Spleen (tissue), 11 donors: ENCODE measurements around the gene TNFAIP2. TPM values are rescaled to one million over a fixed set of nuclear protein-coding genes. Genes with fewer than 3 reads are reported as not detected.

Source experiments
- DNase-seq: peaks from one replicate; pipeline ENCODE4 v3.0.0-alpha.2; 2020
- H3K27ac ChIP-seq, 8 donors: fragments of 200-600 bp; sonication (generic) in 7 of 8; 1 replicate in 4 of 8; 2 replicates in 4 of 8; pipeline versions ENCODE4 v1.5.0 to v1.8.0; 2016 to 2021; ENCODE audit warnings: inconsistent platforms in 4 of 8, mild to moderate bottlenecking in 4 of 8, moderate library complexity in 1 of 8
- H3K27me3 ChIP-seq, 7 donors: fragments of 200-600 bp; sonication (generic) in 6 of 7; replicated peaks in 1 of 7; 1 replicate in 4 of 7; 2 replicates in 3 of 7; pipeline versions ENCODE4 v1.5.0 to v1.8.0; 2016 to 2021; ENCODE audit warnings: inconsistent platforms in 3 of 7, mild to moderate bottlenecking in 1 of 7
- H3K36me3 ChIP-seq, 6 donors: fragments of 200-600 bp; sonication (generic) in 5 of 6; 1 replicate in 4 of 6; 2 replicates in 2 of 6; pipeline versions ENCODE4 v1.5.0 to v1.8.0; 2016 to 2021; ENCODE audit warnings: inconsistent platforms in 2 of 6
- H3K4me1 ChIP-seq, 6 donors: fragments of 200-600 bp; sonication (generic) in 5 of 6; 1 replicate in 3 of 6; 2 replicates in 3 of 6; pipeline versions ENCODE4 v1.5.0 to v1.8.0; 2016 to 2021; ENCODE audit warnings: inconsistent platforms in 3 of 6
- H3K4me3 ChIP-seq, 8 donors: fragments of 200-600 bp; sonication (generic) in 7 of 8; 1 replicate in 4 of 8; 2 replicates in 4 of 8; pipeline versions ENCODE4 v1.5.0 to v1.8.0; 2016 to 2021; ENCODE audit warnings: inconsistent platforms in 4 of 8, mild to moderate bottlenecking in 4 of 8, moderate library complexity in 2 of 8
- H3K9me3 ChIP-seq, 8 donors: fragments of 200-600 bp; sonication (generic) in 7 of 8; 1 replicate in 4 of 8; 2 replicates in 4 of 8; pipeline versions ENCODE4 v1.5.0 to v1.8.0; 2016 to 2021; ENCODE audit warnings: inconsistent platforms in 4 of 8
- CTCF ChIP-seq, 11 experiments: fragments of 200-600 bp in 7 of 11; fragments of 450-650 bp in 4 of 11; sonication (generic) in 4 of 11; IDR thresholded peaks in 8 of 11; conservative IDR thresholded peaks in 3 of 11; 1 replicate in 7 of 11; 2 replicates in 4 of 11; pipeline versions ENCODE4 v1.4.0 to v1.8.0; 2016 to 2021; ENCODE audit warnings: antibody characterized with exemption in 11 of 11, inconsistent platforms in 4 of 11, mild to moderate bottlenecking in 1 of 11
- POLR2A ChIP-seq, 3 donors: fragments of 450-650 bp; IDR thresholded peaks; one replicate each; pipeline ENCODE4 v1.5.1; 2017; ENCODE audit warnings: antibody characterized with exemption in 3 of 3, mild to moderate bottlenecking in 1 of 3
- POLR2AphosphoS5 ChIP-seq, 3 donors: sonication (generic); formaldehyde crosslinking; IDR thresholded peaks; one replicate each; pipeline ENCODE4 v1.5.1; 2017; ENCODE audit warnings: antibody characterized with exemption in 3 of 3
- WGBS, 5 donors: extraction: QIAGEN DNeasy Blood & Tissue Kit in 3 of 5; methylation state at CpG; one replicate each; pipeline versions ENCODE4 v1.1.5 to v1.1.7; 2013 to 2018; 5-methylcytosine and 5-hydroxymethylcytosine counted together
- intact Hi-C: fragments of 100-400 bp; cut with DNase I; formaldehyde crosslinking; loops from one replicate; pipeline ENCODE4 v1.15.0; 2023; ENCODE audit warnings: low total_unique reads
- polyA plus RNA-seq, 3 donors: library from polyadenylated mRNA; stranded (reverse); fragments of 200-250 nt; gene quantifications; one replicate each; pipeline ENCODE4 v1.2.1, GENCODE V29; 2013
- total RNA-seq, 7 donors: library from RNA; depleted of rRNA in 3 of 7; stranded (reverse); fragments of >200 nt in 3 of 7; fragmentation: NEBNext Ultra II Directional in 4 of 7; extraction: Animal tissue kit (Norgen Biotek cat#: 25700) in 4 of 7; gene quantifications; one replicate each; pipeline versions ENCODE4 v1.1.0 to v1.2.1, GENCODE V29; 2016 to 2021
- donor health status: healthy with polysubstance abuse.
- donor health status: DM: no; HTN: no; CAD: no; lungs with moderate emphysema.
- donor health status: DM: no; HTN: no; CAD: no.
- donor health status: Bipolar disorder and iron deficiency.
- donor health status: healthy.
- donor health status: DM: no; HTN: no; CAD: no.
- donor health status: DM: yes; HTN: yes; CAD: no.

Gene TNFAIP2
- total and polyA plus RNA-seq, 10 donors: 90.2 to 410 (median 268) TPM

- H3K4me3 ChIP-seq: no peak overlapping the region
- peaks cover 0 to 53% (median 0%) of the 10 kb centered on the region in 7 donors for H3K27me3 ChIP-seq
- no peaks in the 10 kb centered on the region for H3K9me3 ChIP-seq
- no peak for DNase-seq
- 56 to 83% (median 81%) methylated on average over 4 of the region's 4 CpGs for WGBS, 5 donors
- H3K36me3 ChIP-seq: no peaks in the 10 kb centered on the region
- intact Hi-C loops: no loop called here
- H3K27ac ChIP-seq: no peak overlapping the region
- H3K4me1 ChIP-seq: peaks cover 0 to 24% (median 11%) of the 10 kb centered on the region in 6 donors
- TF ChIP-seq POLR2A (IDR thresholded peaks at IDR 0.05) (no peak), CTCF (IDR thresholded peaks at IDR 0.05 in 8 of 11, conservative IDR thresholded peaks at IDR 0.05 in 3 of 11) (no peak), POLR2AphosphoS5 (IDR thresholded peaks at IDR 0.05) (no peak)
Measured at GRCh38 chr14:103144085-103144484, 20.8 kb downstream of the TNFAIP2 start.

GRCh38 chr14:103146141-103146709 is 23.0 kb downstream of the TNFAIP2 start:
- Histone ChIP-seq H3K27ac (no peak overlapping the region), H3K9me3 (no peaks in the 10 kb centered on the region), H3K4me1 (peaks cover 0 to 4% (median 1%) of the 10 kb centered on the region in 6 donors), H3K27me3 (peaks cover 0 to 51% (median 0%) of the 10 kb centered on the region in 7 donors), H3K4me3 (no peak overlapping the region), H3K36me3 (no peaks in the 10 kb centered on the region)
- no peak for DNase-seq
- WGBS, 5 donors: 82 to 92% (median 87%) methylated on average over 19 of the region's 19 CpGs
- intact Hi-C loops: no loop called here
- TF ChIP-seq POLR2AphosphoS5 (IDR thresholded peaks at IDR 0.05) (no peak), POLR2A (IDR thresholded peaks at IDR 0.05) (no peak)

GRCh38 chr14:103149351-103150237 is 26.3 kb downstream of the TNFAIP2 start:
- Histone ChIP-seq H3K4me1 (peaks cover 0 to under 1% (median 0%) of the 10 kb centered on the region in 6 donors), H3K27ac (no peak overlapping the region), H3K36me3 (no peaks in the 10 kb centered on the region), H3K4me3 (no peak overlapping the region), H3K9me3 (no peaks in the 10 kb centered on the region), H3K27me3 (peaks cover 0 to 30% (median 0%) of the 10 kb centered on the region in 7 donors)
- intact Hi-C loops: no loop called here
- no peak for TF ChIP-seq CTCF (IDR thresholded peaks at IDR 0.05 in 8 of 11, conservative IDR thresholded peaks at IDR 0.05 in 3 of 11)
- no peak for TF ChIP-seq POLR2A (IDR thresholded peaks at IDR 0.05)
- TF ChIP-seq POLR2AphosphoS5 (IDR thresholded peaks at IDR 0.05): no peak
- DNase-seq: no peak
- WGBS, 5 donors: 83 to 93% (median 88%) methylated on average over 10 of the region's 10 CpGs

- Histone ChIP-seq H3K27me3 (peaks cover 0 to 22% (median 0%) of the 10 kb centered on the region in 7 donors), H3K4me3 (no peak overlapping the region), H3K27ac (no peak overlapping the region), H3K9me3 (no peaks in the 10 kb centered on the region), H3K4me1 (peaks cover 0 to 17% (median 8%) of the 10 kb centered on the region in 6 donors), H3K36me3 (no peaks in the 10 kb centered on the region)
- TF ChIP-seq POLR2A (IDR thresholded peaks at IDR 0.05): no peak
- intact Hi-C loops: no loop called here
- no peak for DNase-seq
- 76 to 83% (median 80%) methylated on average over 15 of the region's 15 CpGs for WGBS, 5 donors
Measured at GRCh38 chr14:103151270-103151945, 28.1 kb downstream of the TNFAIP2 start.
